ENCODE measurements around the gene CFAP69.

- TF ChIP-seq JUND (IDR thresholded peaks at IDR 0.05; ENCODE audit: low read length) (no peak), RFX5 (IDR thresholded peaks at IDR 0.05; ENCODE audit: borderline replicate concordance, low read depth, low read length) (no peak), CTCF (IDR thresholded peaks at IDR 0.05; ENCODE audit: control extremely low read depth in 1 of 3, insufficient read depth in 1 of 3, low read depth in 1 of 3, low read length in 3 of 3) (no peak), MAFK (IDR thresholded peaks at IDR 0.05; ENCODE audit: low read depth, low read length) (no peak), CHD1 (IDR thresholded peaks at IDR 0.05; ENCODE audit: low read depth, low read length) (no peak), ZNF274 (IDR thresholded peaks at IDR 0.05; ENCODE audit: borderline replicate concordance, extremely low read depth, low read length) (no peak), SIN3A (conservative IDR thresholded peaks at IDR 0.05 in 1 of 2, IDR thresholded peaks at IDR 0.05 in 1 of 2; ENCODE audit: low read depth in 1 of 2, low read length in 2 of 2) (no peak), RAD21 (IDR thresholded peaks at IDR 0.05 in 1 of 2, conservative IDR thresholded peaks at IDR 0.05 in 1 of 2; ENCODE audit: low read depth in 2 of 2, low read length in 2 of 2) (no peak)
- TF ChIP-seq, protein P1, sequence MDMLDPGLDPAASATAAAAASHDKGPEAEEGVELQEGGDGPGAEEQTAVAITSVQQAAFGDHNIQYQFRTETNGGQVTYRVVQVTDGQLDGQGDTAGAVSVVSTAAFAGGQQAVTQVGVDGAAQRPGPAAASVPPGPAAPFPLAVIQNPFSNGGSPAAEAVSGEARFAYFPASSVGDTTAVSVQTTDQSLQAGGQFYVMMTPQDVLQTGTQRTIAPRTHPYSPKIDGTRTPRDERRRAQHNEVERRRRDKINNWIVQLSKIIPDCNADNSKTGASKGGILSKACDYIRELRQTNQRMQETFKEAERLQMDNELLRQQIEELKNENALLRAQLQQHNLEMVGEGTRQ (IDR thresholded peaks at IDR 0.05; ENCODE audit: low read length) = no peak
These were observed 107.0 kb downstream of the CFAP69 start for GRCh38 chr7:90351987-90352386.
